IMR-90 (cell line): ENCODE results near the gene CWF19L2. TPM values are rescaled to one million over a fixed set of nuclear protein-coding genes. Genes with fewer than 3 reads are reported as not detected.

Experiments used
- ATAC-seq: fragments of 200-7000 bp; cut with Tn5 transposase; 2 replicates; pipeline ENCODE4 v1.9.1; 2020; ENCODE audit warnings: low read depth, mild to moderate bottlenecking, moderate library complexity
- BruUV-seq: library from RNA; stranded (reverse); fragments of 400-500 nt; replicated peaks from 2 replicates; lab custom pipeline; 2021; lab: Mats Ljungman, UMichigan
- CTCF ChIA-PET: fragments of 300-600 bp; formaldehyde crosslinking; extraction: SDS; loops from one replicate; lab custom pipeline; 2021; ENCODE audit warnings: antibody characterized with exemption; lab: Yijun Ruan, JAX
- POLR2A ChIA-PET: fragments of 300-600 bp; sonication (Branson Sonifier 250); formaldehyde crosslinking; loops from one replicate; lab custom pipeline; 2022; ENCODE audit warnings: antibody characterized with exemption; ENCODE audit not compliant: unreplicated experiment; lab: Charles Lee
- DNase-seq: peaks from one replicate; pipeline ENCODE4 v3.0.0; 2013
- H2AFZ ChIP-seq: replicated peaks from 2 replicates; pipeline ENCODE3; 2013; ENCODE audit warnings: low read length, mild to moderate bottlenecking; ENCODE audit not compliant: poor library complexity
- H2AK5ac ChIP-seq: 2 replicates; pipeline ENCODE4 v1.6.1; 2013; ENCODE audit warnings: low read depth, low read length, inconsistent platforms
- H2AK9ac ChIP-seq: replicated peaks from 2 replicates; pipeline ENCODE3; 2013; ENCODE audit warnings: mild to moderate bottlenecking, low read depth, low read length, moderate library complexity; ENCODE audit not compliant: poor library complexity
- H2BK120ac ChIP-seq: 2 replicates; pipeline ENCODE4 v1.6.1; 2013; ENCODE audit warnings: low read depth, low read length, inconsistent platforms
- H2BK15ac ChIP-seq: 3 replicates; pipeline ENCODE4 v1.6.1; 2013; ENCODE audit warnings: low read depth, low read length, inconsistent platforms
- H2BK20ac ChIP-seq: 2 replicates; pipeline ENCODE4 v1.6.1; 2013; ENCODE audit warnings: low read depth, mild to moderate bottlenecking, inconsistent platforms, low read length, moderate library complexity
- H2BK5ac ChIP-seq: 2 replicates; pipeline ENCODE4 v1.6.1; 2013; ENCODE audit warnings: mild to moderate bottlenecking, low read depth, low read length, inconsistent platforms; ENCODE audit not compliant: poor library complexity, severe bottlenecking
- H3K14ac ChIP-seq: replicated peaks from 2 replicates; pipeline ENCODE4 v1.6.1; 2013; ENCODE audit warnings: low read depth, low read length, inconsistent platforms
- H3K18ac ChIP-seq: 2 replicates; pipeline ENCODE4 v1.6.1; 2013; ENCODE audit warnings: low read depth, low read length, control low read depth
- H3K23ac ChIP-seq: 2 replicates; pipeline ENCODE4 v1.6.1; 2013; ENCODE audit warnings: low read depth, low read length, inconsistent platforms
- H3K27ac ChIP-seq: 2 replicates; pipeline ENCODE4 v1.5.1; 2013; ENCODE audit warnings: mild to moderate bottlenecking, control low read depth, low read length; ENCODE audit not compliant: insufficient read depth
- H3K27me3 ChIP-seq: 2 replicates; pipeline ENCODE4 v1.6.1; 2013; ENCODE audit warnings: low read length; ENCODE audit not compliant: control insufficient read depth, insufficient read depth
- H3K36me3 ChIP-seq: 2 replicates; pipeline ENCODE4 v1.6.1; 2013; ENCODE audit warnings: low read length, mixed read lengths; ENCODE audit not compliant: control insufficient read depth, insufficient read depth
- H3K4ac ChIP-seq: 2 replicates; pipeline ENCODE4 v1.6.1; 2013; ENCODE audit warnings: low read depth, low read length, inconsistent platforms
- H3K4me1 ChIP-seq: 2 replicates; pipeline ENCODE4 v1.6.1; 2013; ENCODE audit warnings: low read length, mixed read lengths; ENCODE audit not compliant: control insufficient read depth, insufficient read depth
- H3K4me2 ChIP-seq: 2 replicates; pipeline ENCODE4 v1.6.1; 2013; ENCODE audit warnings: low read depth, mild to moderate bottlenecking, control low read depth, low read length, moderate library complexity
- H3K4me3 ChIP-seq: 2 replicates; pipeline ENCODE4 v1.5.1; 2013; ENCODE audit warnings: low read depth, mild to moderate bottlenecking, control low read depth, low read length, moderate library complexity; ENCODE audit not compliant: insufficient read depth
- H3K56ac ChIP-seq: 2 replicates; pipeline ENCODE4 v1.6.1; 2013; ENCODE audit warnings: low read length, inconsistent platforms; ENCODE audit not compliant: insufficient read depth; ENCODE audit errors: extremely low read depth
- H3K79me1 ChIP-seq, 2 experiments: 2 replicates each; pipeline ENCODE4 v1.6.1; 2013; ENCODE audit warnings: low read length in 2 of 2, inconsistent platforms in 1 of 2, low read depth in 1 of 2
- H3K9ac ChIP-seq: 2 replicates; pipeline ENCODE4 v1.6.1; 2013; ENCODE audit warnings: low read depth, low read length, control low read depth
- H3K9me1 ChIP-seq: 2 replicates; pipeline ENCODE4 v1.6.1; 2013; ENCODE audit warnings: low read length, inconsistent platforms; ENCODE audit not compliant: insufficient read depth
- H3K9me3 ChIP-seq: 2 replicates; pipeline ENCODE4 v1.6.1; 2013; ENCODE audit warnings: low read length; ENCODE audit not compliant: control insufficient read depth, insufficient read depth
- H4K20me1 ChIP-seq: 2 replicates; pipeline ENCODE4 v1.6.1; 2013; ENCODE audit warnings: low read length, inconsistent platforms; ENCODE audit not compliant: insufficient read depth
- H4K5ac ChIP-seq: 2 replicates; pipeline ENCODE4 v1.6.1; 2013; ENCODE audit warnings: mild to moderate bottlenecking, low read depth, low read length, control low read depth
- H4K8ac ChIP-seq, 2 experiments: 2 replicates each; pipeline ENCODE4 v1.6.1; 2013; ENCODE audit warnings: low read depth in 2 of 2, low read length in 2 of 2, control low read depth in 1 of 2, inconsistent platforms in 1 of 2
- H4K91ac ChIP-seq: 2 replicates; pipeline ENCODE4 v1.6.1; 2013; ENCODE audit warnings: low read depth, low read length, inconsistent platforms; ENCODE audit not compliant: insufficient read depth
- BHLHE40 ChIP-seq: fragments of 150-350 bp; IDR thresholded peaks from 2 replicates; pipeline ENCODE4 v1.6.1; 2016; ENCODE audit warnings: mild to moderate bottlenecking, low read depth, low read length
- CEBPB ChIP-seq: IDR thresholded peaks from 2 replicates; pipeline ENCODE4 v1.6.1; 2012; ENCODE audit warnings: low read depth, low read length, improper control_type of control experiment
- CHD1 ChIP-seq: IDR thresholded peaks from 2 replicates; pipeline ENCODE4 v1.6.1; 2012; ENCODE audit warnings: low read depth, low read length, improper control_type of control experiment
- CTCF ChIP-seq: conservative IDR thresholded peaks from 2 replicates; pipeline ENCODE4 v1.5.1; 2012; ENCODE audit warnings: mild to moderate bottlenecking, low read depth, low read length, improper control_type of control experiment
- MAFK ChIP-seq: IDR thresholded peaks from 2 replicates; pipeline ENCODE4 v1.6.1; 2012; ENCODE audit warnings: low read depth, low read length, improper control_type of control experiment
- MAZ ChIP-seq: IDR thresholded peaks from 2 replicates; pipeline ENCODE4 v1.6.1; 2012; ENCODE audit warnings: low read depth, mild to moderate bottlenecking, low read length, improper control_type of control experiment, moderate library complexity, borderline replicate concordance
- MXI1 ChIP-seq: IDR thresholded peaks from 2 replicates; pipeline ENCODE4 v1.6.1; 2012; ENCODE audit warnings: low read depth, mild to moderate bottlenecking, low read length, moderate library complexity, borderline replicate concordance
- NFE2L2 ChIP-seq: fragments of 150-350 bp; IDR thresholded peaks from 2 replicates; pipeline ENCODE4 v1.6.1; 2016; ENCODE audit warnings: low read depth, mild to moderate bottlenecking, low read length
- POLR2A ChIP-seq: IDR thresholded peaks from 2 replicates; pipeline ENCODE4 v1.6.1; 2012; ENCODE audit warnings: mild to moderate bottlenecking, low read depth, low read length
- RAD21 ChIP-seq: IDR thresholded peaks from 2 replicates; pipeline ENCODE4 v1.6.1; 2012; ENCODE audit warnings: low read length, improper control_type of control experiment
- RFX5 ChIP-seq: IDR thresholded peaks from 2 replicates; pipeline ENCODE4 v1.8.0; 2012; ENCODE audit warnings: low read depth, mild to moderate bottlenecking, low read length, moderate library complexity
- SMC3 ChIP-seq: fragments of 150-350 bp; IDR thresholded peaks from 2 replicates; pipeline ENCODE4 v1.6.1; 2016; ENCODE audit warnings: low read depth, mild to moderate bottlenecking, antibody characterized with exemption, low read length, moderate library complexity
- USF2 ChIP-seq: fragments of 150-350 bp; IDR thresholded peaks from 2 replicates; pipeline ENCODE4 v1.6.1; 2017; ENCODE audit warnings: mild to moderate bottlenecking, antibody characterized with exemption, low read length, low read depth
- WGBS, 2 experiments: methylation state at CpG; one replicate each; pipeline versions ENCODE4 v1.1.5 to v1.1.7; 2013; ENCODE audit warnings: missing lambda C conversion rate in 2 of 2; ENCODE audit not compliant: insufficient read length in 1 of 2; ENCODE audit errors: extremely low coverage in 2 of 2; 5-methylcytosine and 5-hydroxymethylcytosine counted together
- dilution Hi-C: fragments of 300-500 bp; cut with HindIII; formaldehyde crosslinking; loops from one replicate; pipeline ENCODE4 v1.14.3; 2018; ENCODE audit warnings: low sequenced_read_pairs; ENCODE audit not compliant: unreplicated experiment
- in situ Hi-C: fragments of 300-500 bp; cut with MboI; formaldehyde crosslinking; loops from 3 replicates; pipeline ENCODE4 v1.14.3; 2019; ENCODE audit warnings: low sequenced_read_pairs, inconsistent platforms, mixed read lengths
- intact Hi-C: fragments of 100-400 bp; cut with micrococcal nuclease; formaldehyde crosslinking; loops from 2 replicates; pipeline ENCODE4 v1.10.0; 2022
- polyA plus RNA-seq, 3 experiments: library from polyadenylated mRNA; depleted of rRNA; stranded (reverse); fragments of >200 nt; gene quantifications; 2 replicates each; pipeline ENCODE4 v1.2.3, GENCODE V29; 2012; ENCODE audit warnings: low replicate concordance in 1 of 3
- total RNA-seq: library from RNA; depleted of rRNA; stranded (reverse); fragments of >200 nt; gene quantifications from 2 replicates; pipeline ENCODE4 v1.2.3, GENCODE V29; 2012
- TF ChIP-seq, protein P1 (sequence below): fragments of 150-350 bp; IDR thresholded peaks from 2 replicates; pipeline ENCODE4 v1.6.1; 2016; ENCODE audit warnings: low read depth, mild to moderate bottlenecking, low read length, moderate library complexity, borderline replicate concordance

Gene CWF19L2
- total and polyA plus RNA-seq, 2 of the 4 experiments (the other 2 are of a cell fraction): 1.7 to 3.8 TPM

DNA sequence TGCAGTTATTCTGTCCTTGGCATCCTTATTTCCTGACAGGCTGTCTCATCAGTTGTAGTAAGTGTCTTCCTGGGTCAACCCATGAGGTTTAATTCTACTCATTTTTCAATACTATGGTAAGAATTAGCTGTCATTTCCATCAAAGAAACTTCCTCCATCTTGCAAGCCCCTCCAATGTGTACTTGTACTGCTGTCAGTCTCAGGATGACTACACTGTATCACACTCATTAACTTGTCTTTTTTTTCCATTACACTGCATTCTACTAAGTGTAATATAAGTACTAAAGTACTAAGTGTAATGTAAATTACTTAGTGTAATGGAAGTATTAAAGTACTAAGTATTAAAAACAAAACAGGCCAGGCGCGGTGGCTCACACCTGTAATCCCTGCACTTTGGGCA is 102.8 kb downstream of the CWF19L2 start:
- no TSS peak for BruUV-seq
- H3K4ac ChIP-seq: no peak overlapping the region

More for the DNA sequence above, 102.8 kb downstream of the CWF19L2 start:
- H4K20me1 ChIP-seq: no peaks in the 10 kb centered on the region
- no peaks in the 10 kb centered on the region for H3K27me3 ChIP-seq
- no peaks in the 10 kb centered on the region for H3K9me1 ChIP-seq
- H2BK120ac ChIP-seq: no peak overlapping the region
- H3K56ac ChIP-seq: no peak overlapping the region
- in situ Hi-C loops: no loop called here
- POLR2A ChIA-PET: no interaction called here
- no peaks in the 10 kb centered on the region for H3K4me1 ChIP-seq
- dilution Hi-C loops: no loop called here
- no peak overlapping the region for H3K23ac ChIP-seq
- no peak overlapping the region for H4K91ac ChIP-seq
- no CpG with 5 or more reads among the region's 2 CpGs for whole genome bisulfite sequencing, 2 experiments
- no peak overlapping the region for H3K4me3 ChIP-seq
- no peak overlapping the region for H3K9ac ChIP-seq
- no peak overlapping the region for H3K14ac ChIP-seq
- H2BK20ac ChIP-seq: no peak overlapping the region
- no peak overlapping the region for H3K4me2 ChIP-seq
- no peaks in the 10 kb centered on the region for H3K79me1 ChIP-seq
- H2AK5ac ChIP-seq: no peak overlapping the region
- TF ChIP-seq RFX5 (no peak), SMC3 (no peak), MAZ (no peak), POLR2A (no peak), CHD1 (no peak), NFE2L2 (no peak), RAD21 (no peak), CTCF (no peak), MAFK (no peak), CEBPB (no peak), MXI1 (no peak), USF2 (no peak), BHLHE40 (no peak)
- TF ChIP-seq, protein P1, sequence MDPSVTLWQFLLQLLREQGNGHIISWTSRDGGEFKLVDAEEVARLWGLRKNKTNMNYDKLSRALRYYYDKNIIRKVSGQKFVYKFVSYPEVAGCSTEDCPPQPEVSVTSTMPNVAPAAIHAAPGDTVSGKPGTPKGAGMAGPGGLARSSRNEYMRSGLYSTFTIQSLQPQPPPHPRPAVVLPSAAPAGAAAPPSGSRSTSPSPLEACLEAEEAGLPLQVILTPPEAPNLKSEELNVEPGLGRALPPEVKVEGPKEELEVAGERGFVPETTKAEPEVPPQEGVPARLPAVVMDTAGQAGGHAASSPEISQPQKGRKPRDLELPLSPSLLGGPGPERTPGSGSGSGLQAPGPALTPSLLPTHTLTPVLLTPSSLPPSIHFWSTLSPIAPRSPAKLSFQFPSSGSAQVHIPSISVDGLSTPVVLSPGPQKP: no peak
- no peak overlapping the region for H2BK5ac ChIP-seq
- H3K27ac ChIP-seq: no peak overlapping the region
- H3K36me3 ChIP-seq: no peaks in the 10 kb centered on the region; the same call in 1 of the 2 replicates
- H2AFZ ChIP-seq: no peak overlapping the region
- DNase-seq (no peak), ATAC-seq (no peak)
- CTCF ChIA-PET: no interaction called here
- no peak overlapping the region for H2BK15ac ChIP-seq
- no peak overlapping the region for H3K18ac ChIP-seq
- H2AK9ac ChIP-seq: no peak overlapping the region
- no peak overlapping the region for H4K8ac ChIP-seq
- H3K9me3 ChIP-seq: no peaks in the 10 kb centered on the region
- intact Hi-C loops: no loop called here
- H4K5ac ChIP-seq: no peak overlapping the region
